ENCODE measurements around the gene RSKR.
A peak's percentile ranks its signal among the peaks of the same experiment; 100 is the strongest.

RSKR gene

GRCh38 chr17:28613931-28614381 lies at the start of gene RSKR:
Gene RSKR (minus strand): TSS chr17:28614185. CDS start chr17:28614161, 24 bp downstream.
- no peak within 1 kb of the TSS for H2AFZ ChIP-seq (ENCODE audit: low read depth, low read length)
- no peaks in the 10 kb centered on the region for H3K9me3 ChIP-seq (ENCODE audit: insufficient read depth, low read length, severe bottlenecking)
- no peak within 1 kb of the TSS for H3K9ac ChIP-seq (ENCODE audit: low read depth, low read length)
- peaks cover 82% of the 10 kb centered on the region for H3K36me3 ChIP-seq (ENCODE audit: insufficient read depth, low read length)
- ATAC-seq (ENCODE audit: insufficient read depth, low read depth) (no peak), DNase-seq (no peak)
- no peak within 1 kb of the TSS for H3K27ac ChIP-seq (ENCODE audit: low read length)
- no peak for TF ChIP-seq EZH2 (IDR thresholded peaks at IDR 0.05; ENCODE audit: borderline replicate concordance, low read depth, low read length, severe bottlenecking)
- no peak for TF ChIP-seq CTCF (IDR thresholded peaks at IDR 0.05; ENCODE audit: borderline replicate concordance, extremely low read depth, low read length, poor library complexity, severe bottlenecking)
- no peak within 1 kb of the TSS for H3K4me2 ChIP-seq (ENCODE audit: insufficient read depth, low read length)
- H3K79me2 ChIP-seq (ENCODE audit: insufficient read depth, low read length) = no peaks in the 10 kb centered on the region
- no peak within 1 kb of the TSS for H3K4me3 ChIP-seq (ENCODE audit: low read depth in 1 of 2, low read length in 2 of 2)
- no peaks in the 10 kb centered on the region for H3K4me1 ChIP-seq (ENCODE audit: insufficient read depth, low read length)
- peaks cover 5% of the 10 kb centered on the region; the same call in 1 of the 2 replicates for H4K20me1 ChIP-seq (ENCODE audit: insufficient read depth, low read length)
- H3K27me3 ChIP-seq (ENCODE audit: insufficient read depth, low read length, poor library complexity) = no peaks in the 10 kb centered on the region

- ATAC-seq (ENCODE audit: insufficient read depth, low read depth) = no peak
- H3K9me3 ChIP-seq (ENCODE audit: insufficient read depth, low read length, severe bottlenecking) = peaks cover 9% of the 10 kb centered on the region
- H3K79me2 ChIP-seq (ENCODE audit: insufficient read depth, low read length) = peaks cover 92% of the 10 kb centered on the region
- no peak for DNase-seq
- H3K4me2 ChIP-seq (ENCODE audit: insufficient read depth, low read length) = peak overlapping the region; percentile 68
- TF ChIP-seq CTCF (IDR thresholded peaks at IDR 0.05; ENCODE audit: borderline replicate concordance, extremely low read depth, low read length, poor library complexity, severe bottlenecking) (no peak), EZH2 (IDR thresholded peaks at IDR 0.05; ENCODE audit: borderline replicate concordance, low read depth, low read length, severe bottlenecking) (no peak)
- H3K4me1 ChIP-seq (ENCODE audit: insufficient read depth, low read length) = peaks cover 39% of the 10 kb centered on the region
- no peaks in the 10 kb centered on the region for H3K27me3 ChIP-seq (ENCODE audit: insufficient read depth, low read length, poor library complexity)
- H3K4me3 ChIP-seq (ENCODE audit: low read depth in 1 of 2, low read length in 2 of 2) = peak overlapping the region in 1 of 2 experiments; percentile 89; a peak in 1 of 4 replicates
- H2AFZ ChIP-seq (ENCODE audit: low read depth, low read length) = no peak overlapping the region
- no peak overlapping the region for H3K27ac ChIP-seq (ENCODE audit: low read length)
- H3K36me3 ChIP-seq (ENCODE audit: insufficient read depth, low read length) = peaks cover 57% of the 10 kb centered on the region
- peaks cover 27% of the 10 kb centered on the region; the same call in 1 of the 2 replicates for H4K20me1 ChIP-seq (ENCODE audit: insufficient read depth, low read length)
- peak overlapping the region; percentile 87 for H3K9ac ChIP-seq (ENCODE audit: low read depth, low read length)
Measured at GRCh38 chr17:28663723-28664122, 49.7 kb upstream of the RSKR start.

DNA sequence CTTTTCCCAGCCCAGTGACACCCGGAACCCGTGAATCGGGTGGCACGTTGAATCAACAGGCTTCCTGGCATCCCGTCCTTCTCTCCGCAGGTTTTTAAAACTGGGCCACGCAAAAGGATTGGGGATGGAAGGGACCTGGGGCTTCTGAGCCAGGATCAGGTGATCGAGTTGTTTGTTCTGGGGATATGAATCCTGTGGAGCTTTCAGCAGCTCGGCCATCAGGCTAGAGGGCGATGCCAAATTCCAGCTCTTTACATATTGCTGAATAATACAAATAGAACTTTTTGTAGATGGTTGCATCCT lies 48.5 kb upstream of the RSKR start:
- Histone ChIP-seq H3K4me1 (ENCODE audit: insufficient read depth, low read length) (peaks cover 39% of the 10 kb centered on the region), H3K4me2 (ENCODE audit: insufficient read depth, low read length) (peak overlapping the region; percentile 68), H4K20me1 (ENCODE audit: insufficient read depth, low read length) (peaks cover 16% of the 10 kb centered on the region; the same call in 1 of the 2 replicates), H3K4me3 (ENCODE audit: low read depth in 1 of 2, low read length in 2 of 2) (peak overlapping the region; percentile 87 to 89), H2AFZ (ENCODE audit: low read depth, low read length) (peak overlapping the region; percentile 97), H3K9me3 (ENCODE audit: insufficient read depth, low read length, severe bottlenecking) (peaks cover 9% of the 10 kb centered on the region), H3K27me3 (ENCODE audit: insufficient read depth, low read length, poor library complexity) (no peaks in the 10 kb centered on the region), H3K27ac (ENCODE audit: low read length) (peak overlapping the region; percentile 99), H3K9ac (ENCODE audit: low read depth, low read length) (peak overlapping the region; percentile 87), H3K36me3 (ENCODE audit: insufficient read depth, low read length) (peaks cover 54% of the 10 kb centered on the region), H3K79me2 (ENCODE audit: insufficient read depth, low read length) (peaks cover 85% of the 10 kb centered on the region)
- peak; percentile 7; the same call in 1 of the 3 replicates for ATAC-seq (ENCODE audit: insufficient read depth, low read depth)
- no peak for TF ChIP-seq CTCF (IDR thresholded peaks at IDR 0.05; ENCODE audit: borderline replicate concordance, extremely low read depth, low read length, poor library complexity, severe bottlenecking)
- no peak for TF ChIP-seq EZH2 (IDR thresholded peaks at IDR 0.05; ENCODE audit: borderline replicate concordance, low read depth, low read length, severe bottlenecking)
- DNase-seq = no peak

Measured in DND-41 (cell line).